Measurements from ENCODE around the gene MEIOB. TPM values are rescaled to one million over a fixed set of nuclear protein-coding genes. Genes with fewer than 3 reads are reported as not detected.

MEIOB gene
- total and polyA plus RNA-seq, 10 donors = not detected

GRCh38 chr16:1857433-1858097 lies 14.4 kb downstream of the MEIOB start:
- H3K27me3 ChIP-seq (replicated peaks in 1 of 7) = peaks cover 0 to 53% (median 26%) of the 10 kb centered on the region in 7 donors
- no peaks in the 10 kb centered on the region for H3K36me3 ChIP-seq
- H3K27ac ChIP-seq = no peak overlapping the region
- intact Hi-C loops (cut with DNase I; ENCODE audit: low total_unique reads) = no loop called here
- no peak overlapping the region for H3K4me3 ChIP-seq
- H3K9me3 ChIP-seq = no peaks in the 10 kb centered on the region
- no peaks in the 10 kb centered on the region for H3K4me1 ChIP-seq
- no peak for TF ChIP-seq POLR2AphosphoS5 (IDR thresholded peaks at IDR 0.05)
- TF ChIP-seq POLR2A (IDR thresholded peaks at IDR 0.05) = no peak
- no peak for TF ChIP-seq CTCF (IDR thresholded peaks at IDR 0.05 in 8 of 11, conservative IDR thresholded peaks at IDR 0.05 in 3 of 11)
- WGBS, 5 donors = 51 to 58% (median 55%) methylated on average over 5 of the region's 5 CpGs
- no peak for DNase-seq

GRCh38 chr16:1851793-1852192 lies 20.2 kb downstream of the MEIOB start:
- no peak for DNase-seq
- peaks cover 0 to 5% (median under 1%) of the 10 kb centered on the region in 7 donors for H3K27me3 ChIP-seq (replicated peaks in 1 of 7)
- intact Hi-C loops (cut with DNase I; ENCODE audit: low total_unique reads) = no loop called here
- no peaks in the 10 kb centered on the region for H3K9me3 ChIP-seq
- no peaks in the 10 kb centered on the region for H3K4me1 ChIP-seq
- TF ChIP-seq POLR2A (IDR thresholded peaks at IDR 0.05) (no peak), CTCF (IDR thresholded peaks at IDR 0.05 in 8 of 11, conservative IDR thresholded peaks at IDR 0.05 in 3 of 11) (no peak), POLR2AphosphoS5 (IDR thresholded peaks at IDR 0.05) (no peak)
- WGBS, 5 donors = 62 to 77% (median 63%) methylated on average over 4 of the region's 4 CpGs
- H3K36me3 ChIP-seq = no peaks in the 10 kb centered on the region
- no peak overlapping the region for H3K27ac ChIP-seq
- H3K4me3 ChIP-seq = no peak overlapping the region

GRCh38 chr16:1850981-1851380 lies 21.0 kb downstream of the MEIOB start:
- no peak overlapping the region for H3K4me3 ChIP-seq
- H3K27ac ChIP-seq = no peak overlapping the region
- intact Hi-C loops (cut with DNase I; ENCODE audit: low total_unique reads) = no loop called here
- H3K4me1 ChIP-seq = no peaks in the 10 kb centered on the region
- H3K27me3 ChIP-seq (replicated peaks in 1 of 7) = peaks cover 0 to 7% (median 0%) of the 10 kb centered on the region in 7 donors
- WGBS, 5 donors = 77 to 82% (median 80%) methylated on average over 7 of the region's 7 CpGs
- no peak for TF ChIP-seq POLR2A (IDR thresholded peaks at IDR 0.05)
- TF ChIP-seq POLR2AphosphoS5 (IDR thresholded peaks at IDR 0.05) = no peak
- no peak for TF ChIP-seq CTCF (IDR thresholded peaks at IDR 0.05 in 8 of 11, conservative IDR thresholded peaks at IDR 0.05 in 3 of 11)
- H3K9me3 ChIP-seq = no peaks in the 10 kb centered on the region
- no peak for DNase-seq
- no peaks in the 10 kb centered on the region for H3K36me3 ChIP-seq

- no peak for DNase-seq
- TF ChIP-seq CTCF (IDR thresholded peaks at IDR 0.05 in 8 of 11, conservative IDR thresholded peaks at IDR 0.05 in 3 of 11) (no peak), POLR2AphosphoS5 (IDR thresholded peaks at IDR 0.05) (no peak), POLR2A (IDR thresholded peaks at IDR 0.05) (no peak)
- Histone ChIP-seq H3K27me3 (replicated peaks in 1 of 7) (peaks cover 0 to 11% (median 0%) of the 10 kb centered on the region in 7 donors), H3K9me3 (no peaks in the 10 kb centered on the region), H3K27ac (no peak overlapping the region), H3K4me3 (no peak overlapping the region), H3K36me3 (no peaks in the 10 kb centered on the region), H3K4me1 (no peaks in the 10 kb centered on the region)
- intact Hi-C loops (cut with DNase I; ENCODE audit: low total_unique reads) = no loop called here
- WGBS, 5 donors = 74 to 91% (median 89%) methylated on average over 1 of the region's 1 CpG
These were observed 25.5 kb downstream of the MEIOB start for GRCh38 chr16:1846416-1846815.
